Prostate gland (tissue), 2 donors: Measurements from ENCODE around the gene SDHD. TPM values are rescaled to one million over a fixed set of nuclear protein-coding genes. Genes with fewer than 3 reads are reported as not detected.
"Not testable (repeated sequence)": the region's sequence is repeated elsewhere in the genome, so short reads cannot be mapped to it uniquely, and the experiment has no call there.

Experiments used
- DNase-seq: peaks from one replicate; pipeline ENCODE4 v3.0.0-alpha.2; 2019; ENCODE audit warnings: low spot score
- H3K27ac ChIP-seq, 2 donors: fragments of 200-600 bp; sonication (generic); 2 replicates each; pipeline ENCODE4 v1.5.1; 2017 to 2019
- H3K27me3 ChIP-seq: fragments of 200-600 bp; sonication (generic); replicated peaks from 2 replicates; pipeline ENCODE4 v1.5.1; 2019; ENCODE audit not compliant: insufficient read depth
- H3K36me3 ChIP-seq, 2 donors: fragments of 200-600 bp; sonication (generic); 1 replicate in 1 of 2; 2 replicates in 1 of 2; pipeline versions ENCODE4 v1.5.1 to v1.8.1; 2017 to 2019
- H3K4me1 ChIP-seq: fragments of 200-600 bp; sonication (generic); replicated peaks from 2 replicates; pipeline ENCODE4 v1.5.1; 2019
- H3K4me3 ChIP-seq, 2 donors: fragments of 200-600 bp; sonication (generic); 2 replicates each; pipeline ENCODE4 v1.5.1; 2017 to 2019
- H3K9me3 ChIP-seq: fragments of 200-600 bp; sonication (generic); 2 replicates; pipeline ENCODE4 v1.5.1; 2017
- CTCF ChIP-seq, 4 experiments: fragments of 200-600 bp in 2 of 4; fragments of 450-650 bp in 2 of 4; sonication (generic) in 2 of 4; IDR thresholded peaks; 1 replicate in 3 of 4; 2 replicates in 1 of 4; pipeline ENCODE4 v1.5.1; 2016 to 2019; ENCODE audit warnings: antibody characterized with exemption in 4 of 4, mild to moderate bottlenecking in 2 of 4, moderate library complexity in 2 of 4
- POLR2A ChIP-seq: fragments of 450-650 bp; IDR thresholded peaks from one replicate; pipeline ENCODE4 v1.6.1; 2016; ENCODE audit warnings: antibody characterized with exemption, mild to moderate bottlenecking
- POLR2AphosphoS5 ChIP-seq: sonication (generic); formaldehyde crosslinking; IDR thresholded peaks from one replicate; pipeline ENCODE4 v1.6.1; 2017; ENCODE audit warnings: antibody characterized with exemption
- WGBS: methylation state at CpG from one replicate; pipeline ENCODE4 v1.1.5; 2018; 5-methylcytosine and 5-hydroxymethylcytosine counted together
- intact Hi-C: fragments of 100-400 bp; cut with DNase I; formaldehyde crosslinking; loops from one replicate; pipeline ENCODE4 v1.14.2; 2022
- total RNA-seq, 2 donors: library from RNA; depleted of rRNA; stranded (reverse); fragments of >200 nt; gene quantifications; one replicate each; pipeline ENCODE4 v1.1.0, GENCODE V29; 2016

The SDHD gene
- total RNA-seq, 2 donors from 2014 or later = 91.6 to 107 TPM

GRCh38 chr11:112044961-112045360 is 41.7 kb upstream of the SDHD start:
- Histone ChIP-seq H3K9me3 (no peaks in the 10 kb centered on the region), H3K4me3 (no peak overlapping the region), H3K27me3 (no peaks in the 10 kb centered on the region), H3K4me1 (no peaks in the 10 kb centered on the region), H3K36me3 (no peaks in the 10 kb centered on the region), H3K27ac (no peak overlapping the region)
- TF ChIP-seq POLR2A (no peak), CTCF (IDR thresholded peaks at IDR 0.05) (no peak), POLR2AphosphoS5 (no peak)
- WGBS = 95% methylated on average over 4 of the region's 4 CpGs
- intact Hi-C loops = no loop called here
- no peak for DNase-seq

- DNase-seq, H3K27ac ChIP-seq, intact Hi-C loops, H3K9me3 ChIP-seq, H3K27me3 ChIP-seq, H3K4me3 ChIP-seq, H3K4me1 ChIP-seq, H3K36me3 ChIP-seq: not testable (repeated sequence)
- WGBS = 96% methylated on average over 2 of the region's 2 CpGs
These were observed 40.0 kb upstream of the SDHD start for GRCh38 chr11:112046647-112047046.

- H3K36me3 ChIP-seq, H3K4me3 ChIP-seq: not testable (repeated sequence)
- WGBS = 85% methylated on average over 3 of the region's 3 CpGs
These were observed 38.4 kb upstream of the SDHD start for GRCh38 chr11:112048256-112048655.

GRCh38 chr11:112049777-112050176 is 36.9 kb upstream of the SDHD start:
- WGBS = 46% methylated on average over 2 of the region's 2 CpGs
- no peaks in the 10 kb centered on the region for H3K4me1 ChIP-seq
- no peaks in the 10 kb centered on the region for H3K27me3 ChIP-seq
- H3K9me3 ChIP-seq = no peaks in the 10 kb centered on the region
- H3K36me3 ChIP-seq = peaks cover 0 to 8% of the 10 kb centered on the region in 2 donors
- intact Hi-C loops = no loop called here
- H3K27ac ChIP-seq = no peak overlapping the region
- no peak for TF ChIP-seq CTCF (IDR thresholded peaks at IDR 0.05)
- TF ChIP-seq POLR2A = no peak
- no peak for TF ChIP-seq POLR2AphosphoS5
- H3K4me3 ChIP-seq = no peak overlapping the region
- DNase-seq = no peak

More at GRCh38 chr11:112048256-112048655, 38.4 kb upstream of the SDHD start:
- H3K27ac ChIP-seq, DNase-seq, H3K9me3 ChIP-seq, H3K4me1 ChIP-seq, H3K27me3 ChIP-seq, intact Hi-C loops: not testable (repeated sequence)

GRCh38 chr11:112050721-112051120 is 36.0 kb upstream of the SDHD start:
- Histone ChIP-seq H3K36me3 (peaks cover 0 to 8% of the 10 kb centered on the region in 2 donors), H3K4me1 (no peaks in the 10 kb centered on the region), H3K27ac (no peak overlapping the region), H3K27me3 (no peaks in the 10 kb centered on the region), H3K9me3 (no peaks in the 10 kb centered on the region), H3K4me3 (no peak overlapping the region)
- no peak for DNase-seq
- intact Hi-C loops = no loop called here
- WGBS = 88% methylated on average over 3 of the region's 3 CpGs
- TF ChIP-seq POLR2A = no peak
- TF ChIP-seq POLR2AphosphoS5 = no peak

DNA sequence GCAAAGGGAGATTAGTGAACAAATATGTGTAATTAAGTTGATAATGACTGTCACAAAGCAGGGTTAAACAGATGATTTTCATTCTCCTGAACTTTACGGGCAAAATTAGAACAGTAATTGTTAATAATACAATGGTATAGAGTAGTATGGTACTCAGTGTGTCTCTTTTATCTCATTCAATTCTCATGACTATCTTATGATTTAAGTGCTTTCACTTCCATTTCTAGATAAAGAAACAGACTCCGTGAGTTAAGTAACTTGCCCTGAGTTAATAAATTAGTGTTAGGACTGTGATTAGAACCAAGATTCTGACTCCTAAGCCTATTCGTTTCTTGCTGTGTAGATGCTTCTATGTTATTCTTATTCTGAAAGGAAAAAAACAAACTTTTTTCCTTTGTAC is 34.9 kb upstream of the SDHD start:
- 95% methylated on average over 3 of the region's 3 CpGs for WGBS
- no peak overlapping the region for H3K4me3 ChIP-seq
- H3K36me3 ChIP-seq = peaks cover 0 to 8% of the 10 kb centered on the region in 2 donors

More for the DNA sequence above, 34.9 kb upstream of the SDHD start:
- TF ChIP-seq POLR2A (no peak), POLR2AphosphoS5 (no peak), CTCF (IDR thresholded peaks at IDR 0.05) (no peak)
- DNase-seq = no peak
- Histone ChIP-seq H3K27ac (no peak overlapping the region), H3K4me1 (no peaks in the 10 kb centered on the region), H3K27me3 (no peaks in the 10 kb centered on the region), H3K9me3 (no peaks in the 10 kb centered on the region)
- intact Hi-C loops = no loop called here
